ENCODE data around the gene GALR3.

GALR3 gene

DNA sequence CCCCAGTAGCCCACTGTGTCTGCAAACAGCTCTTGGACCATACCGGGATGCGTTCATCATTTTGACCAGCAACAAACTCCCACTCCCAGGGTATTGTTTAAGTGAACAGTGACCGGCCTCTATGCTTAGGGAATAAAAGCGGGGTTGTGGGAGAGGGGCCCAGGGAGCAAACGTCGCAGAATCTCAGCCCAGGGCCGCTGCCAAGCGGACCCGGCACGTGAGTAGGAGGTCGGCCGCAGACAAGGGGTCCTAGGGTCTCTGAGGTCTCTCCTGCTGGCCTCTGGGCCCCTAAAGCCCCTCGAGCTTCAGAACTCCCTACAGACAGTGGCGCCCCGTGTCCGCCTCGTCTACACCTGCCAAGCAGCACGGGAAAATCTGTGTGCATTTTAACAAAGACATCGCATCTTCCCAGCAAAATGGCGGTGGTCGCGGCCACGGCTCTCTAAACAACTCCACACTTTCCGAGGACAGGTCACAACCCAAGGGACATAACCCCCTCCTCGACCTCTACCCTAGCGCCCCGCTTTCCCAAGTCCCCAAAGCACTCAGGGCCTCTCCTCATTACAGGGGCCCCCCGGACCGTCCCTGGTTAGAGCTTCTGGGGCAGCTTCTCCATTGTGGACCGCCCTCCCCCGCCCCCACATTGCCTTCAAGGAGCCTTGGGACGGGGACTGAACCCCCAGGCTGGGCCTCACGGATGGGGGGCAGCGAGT lies 19.4 kb upstream of the GALR3 start:
- DNase-seq = no peak

DNA sequence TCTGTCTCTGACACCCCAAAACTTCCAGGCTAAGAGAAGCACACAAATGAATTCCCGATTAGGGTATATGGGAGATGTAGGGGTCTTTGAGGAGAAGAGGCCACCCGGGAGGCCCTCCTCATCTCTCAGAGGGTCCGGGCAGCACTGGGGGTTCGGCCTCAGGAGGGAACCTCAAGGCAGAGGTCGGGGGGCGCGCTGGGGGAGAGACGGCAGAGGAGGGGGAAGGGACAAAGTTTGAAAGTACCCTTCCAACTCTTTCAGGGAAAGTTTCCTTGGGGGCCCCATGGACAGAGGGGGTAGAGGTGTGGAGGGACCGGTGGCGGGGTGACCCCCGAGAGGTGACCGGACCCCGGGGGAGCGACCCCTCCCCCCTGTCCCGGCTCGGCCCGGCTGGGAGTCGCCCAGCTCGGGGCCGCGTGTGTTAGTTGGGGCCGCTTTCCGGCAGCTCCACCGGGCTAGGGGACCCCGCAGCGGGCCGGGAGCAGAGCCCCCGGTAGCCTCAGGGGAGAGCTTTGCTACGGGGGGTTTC lies 18.8 kb upstream of the GALR3 start:
- no peak for DNase-seq

DNA sequence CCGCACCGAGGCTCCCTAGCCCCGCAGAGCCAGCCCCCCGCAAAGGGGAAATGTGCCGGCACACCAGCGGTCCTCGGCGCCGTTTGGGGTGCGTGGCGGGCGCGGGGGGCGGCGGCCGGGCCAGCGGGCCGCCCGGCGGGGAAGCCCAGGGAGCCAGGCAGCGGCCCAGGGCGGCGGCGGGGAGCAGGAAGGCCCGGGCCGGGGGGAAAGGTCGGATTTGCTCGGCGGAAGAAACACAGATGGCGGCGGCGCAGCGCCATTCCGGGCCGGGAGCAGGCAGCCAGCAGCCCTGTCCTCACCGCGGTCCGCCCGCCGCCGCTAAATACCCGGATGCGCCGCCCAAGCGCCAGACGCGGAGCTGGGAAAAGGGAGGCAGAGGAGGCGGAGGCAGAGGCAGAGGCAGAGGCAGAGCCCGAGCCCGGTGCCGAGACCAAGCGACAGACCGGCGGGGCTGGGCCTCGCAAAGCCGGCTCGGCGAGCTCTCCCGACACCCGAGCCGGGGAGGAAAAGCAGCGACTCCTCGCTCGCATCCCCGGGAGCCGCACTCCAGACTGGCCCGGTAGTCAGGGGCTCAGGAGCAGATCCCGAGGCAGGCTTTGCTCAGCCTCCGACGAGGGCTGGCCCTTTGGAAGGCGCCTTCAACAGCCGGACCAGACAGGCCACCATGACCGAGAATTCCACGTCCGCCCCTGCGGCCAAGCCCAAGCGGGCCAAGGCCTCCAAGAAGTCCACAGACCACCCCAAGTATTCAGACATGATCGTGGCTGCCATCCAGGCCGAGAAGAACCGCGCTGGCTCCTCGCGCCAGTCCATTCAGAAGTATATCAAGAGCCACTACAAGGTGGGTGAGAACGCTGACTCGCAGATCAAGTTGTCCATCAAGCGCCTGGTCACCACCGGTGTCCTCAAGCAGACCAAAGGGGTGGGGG lies 18.0 kb upstream of the GALR3 start:
- DNase-seq = peak; percentile 75

DNA sequence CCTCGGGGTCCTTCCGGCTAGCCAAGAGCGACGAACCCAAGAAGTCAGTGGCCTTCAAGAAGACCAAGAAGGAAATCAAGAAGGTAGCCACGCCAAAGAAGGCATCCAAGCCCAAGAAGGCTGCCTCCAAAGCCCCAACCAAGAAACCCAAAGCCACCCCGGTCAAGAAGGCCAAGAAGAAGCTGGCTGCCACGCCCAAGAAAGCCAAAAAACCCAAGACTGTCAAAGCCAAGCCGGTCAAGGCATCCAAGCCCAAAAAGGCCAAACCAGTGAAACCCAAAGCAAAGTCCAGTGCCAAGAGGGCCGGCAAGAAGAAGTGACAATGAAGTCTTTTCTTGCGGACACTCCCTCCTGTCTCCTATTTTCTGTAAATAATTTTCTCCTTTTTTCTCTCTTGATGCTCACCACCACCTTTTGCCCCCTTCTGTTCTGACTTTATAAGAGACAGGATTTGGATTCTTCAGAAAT lies 17.3 kb upstream of the GALR3 start:
- no peak for DNase-seq

DNA sequence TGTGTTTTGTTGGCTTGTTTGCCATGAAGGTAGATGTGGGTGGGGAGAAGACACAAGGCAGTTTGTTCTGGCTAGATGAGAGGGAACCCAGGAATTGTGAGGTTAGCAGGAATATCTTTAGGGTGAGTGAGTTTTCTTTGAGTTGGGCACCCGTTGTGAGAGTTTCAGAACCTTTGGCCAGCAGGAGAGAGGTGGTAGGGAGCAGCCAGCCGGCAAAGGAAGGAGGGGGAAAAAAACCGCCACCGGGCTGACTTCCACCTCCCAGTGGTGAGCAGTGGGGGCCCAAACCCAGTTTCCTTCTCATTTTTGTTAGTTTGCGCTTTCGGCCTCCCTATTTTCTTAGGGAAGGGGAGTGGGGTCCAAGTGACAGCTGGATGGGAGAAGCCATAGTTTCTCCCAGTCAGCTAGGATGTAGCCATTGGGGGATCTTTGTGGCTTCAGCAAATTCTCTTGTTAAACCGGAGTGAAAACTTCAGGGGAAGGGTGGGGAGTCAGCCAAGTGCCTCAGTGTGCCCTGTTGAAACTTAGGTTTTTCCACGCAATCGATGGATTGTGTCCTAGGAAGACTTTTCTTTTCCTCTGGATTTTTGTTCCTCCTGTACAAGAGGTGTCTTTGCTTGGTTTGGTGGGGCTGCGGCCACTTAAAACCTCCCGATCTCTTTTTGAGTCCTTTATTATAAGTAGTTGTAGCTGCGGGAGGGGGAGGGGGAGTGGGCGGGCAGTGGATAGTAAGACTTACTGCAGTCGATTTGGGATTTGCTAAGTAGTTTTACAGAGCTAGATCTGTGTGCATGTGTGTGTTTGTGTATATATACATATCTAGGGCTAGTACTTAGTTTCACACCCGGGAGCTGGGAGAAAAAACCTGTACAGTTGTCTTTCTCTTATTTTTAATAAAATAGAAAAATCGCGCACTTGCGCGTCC lies 16.5 kb upstream of the GALR3 start:
- DNase-seq = no peak

DNA sequence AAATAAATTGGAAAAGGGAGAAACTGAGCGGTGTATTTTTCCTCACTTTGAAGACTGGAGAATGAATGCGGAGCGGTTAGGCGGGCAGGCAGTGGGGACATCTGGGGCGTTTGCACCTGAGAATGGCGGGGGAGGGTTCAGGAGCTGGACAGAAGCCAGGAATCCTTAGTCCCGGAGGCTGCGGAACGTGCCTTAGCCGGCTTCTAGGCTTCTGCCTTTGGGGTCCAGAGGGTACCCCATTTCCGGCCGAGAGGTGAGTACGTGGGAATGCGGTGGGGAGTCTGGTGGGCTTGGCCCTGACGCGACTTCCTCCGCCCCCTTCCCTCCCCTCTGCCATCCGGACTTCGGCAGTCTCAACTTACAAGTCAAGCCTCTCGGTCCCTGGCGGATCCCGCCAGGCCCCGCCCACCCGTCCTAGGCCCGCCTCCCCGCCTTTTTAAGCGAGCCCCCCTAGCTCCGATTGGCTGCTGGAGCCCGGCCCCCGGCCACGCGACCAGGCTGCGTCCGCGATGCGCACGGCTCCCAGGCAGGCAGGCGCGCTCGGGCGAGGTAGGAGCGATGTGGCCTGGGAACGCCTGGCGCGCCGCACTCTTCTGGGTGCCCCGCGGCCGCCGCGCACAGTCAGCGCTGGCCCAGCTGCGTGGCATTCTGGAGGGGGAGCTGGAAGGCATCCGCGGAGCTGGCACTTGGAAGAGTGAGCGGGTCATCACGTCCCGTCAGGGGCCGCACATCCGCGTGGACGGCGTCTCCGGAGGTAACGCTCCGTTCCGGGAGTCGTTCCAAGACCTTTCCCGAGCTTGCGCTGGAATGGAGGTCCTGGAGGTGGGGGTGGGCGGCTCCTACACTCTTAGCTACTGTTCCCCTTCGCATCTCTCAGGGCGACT lies 15.5 kb upstream of the GALR3 start, which contains the start of gene GCAT:
Gene GCAT, plus strand, starts transcription at position 525 of the 884 bp plus-strand sequence. Its CDS starts 34 bp downstream, at position 559.
- peak; percentile 89 for DNase-seq

DNA sequence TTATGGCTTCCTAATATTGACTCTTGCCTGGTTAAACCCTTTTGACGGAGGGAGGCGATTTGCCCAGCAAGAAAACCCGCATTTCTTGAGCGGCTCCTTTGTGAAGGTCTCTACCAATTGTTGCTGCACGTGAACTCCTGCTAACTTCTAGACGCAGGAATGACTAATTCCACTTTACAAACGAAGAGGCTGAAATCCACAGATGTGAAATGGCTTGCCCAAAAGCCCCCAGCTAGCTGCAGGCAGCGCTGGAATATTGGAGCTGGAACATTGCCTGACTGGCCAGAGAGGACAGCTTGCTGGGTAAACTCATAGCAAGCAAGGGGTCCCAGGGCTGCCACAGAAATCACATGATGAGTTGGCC lies 14.9 kb upstream of the GALR3 start:
- no peak for DNase-seq

DNA sequence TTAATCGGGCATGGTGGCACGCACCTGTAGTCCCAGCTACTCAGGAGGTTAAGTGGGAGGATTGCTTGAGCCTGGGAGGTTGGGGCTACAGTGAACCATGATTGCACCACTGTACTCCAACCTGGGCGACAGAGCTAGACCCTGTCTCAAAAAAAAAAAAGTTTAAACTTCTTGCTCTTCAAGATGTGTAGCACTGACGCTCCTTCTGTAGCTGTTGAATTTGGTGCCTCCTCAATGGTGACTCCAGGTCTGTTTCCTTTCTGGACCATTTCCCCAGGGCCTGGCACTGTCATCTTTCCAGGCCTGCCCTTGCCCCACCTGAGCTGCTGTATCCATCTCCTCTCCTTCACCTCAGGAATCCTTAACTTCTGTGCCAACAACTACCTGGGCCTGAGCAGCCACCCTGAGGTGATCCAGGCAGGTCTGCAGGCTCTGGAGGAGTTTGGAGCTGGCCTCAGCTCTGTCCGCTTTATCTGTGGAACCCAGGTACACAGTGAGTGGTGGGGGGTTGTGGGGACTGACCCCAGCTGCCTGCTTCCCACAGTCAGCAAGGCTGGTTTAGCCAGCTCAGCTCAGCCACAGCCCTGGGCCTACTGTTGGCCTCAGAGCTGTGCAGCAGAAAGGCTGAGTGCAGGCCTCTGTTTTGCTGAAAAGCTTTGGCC lies 13.4 kb upstream of the GALR3 start:
- no peak for DNase-seq

DNA sequence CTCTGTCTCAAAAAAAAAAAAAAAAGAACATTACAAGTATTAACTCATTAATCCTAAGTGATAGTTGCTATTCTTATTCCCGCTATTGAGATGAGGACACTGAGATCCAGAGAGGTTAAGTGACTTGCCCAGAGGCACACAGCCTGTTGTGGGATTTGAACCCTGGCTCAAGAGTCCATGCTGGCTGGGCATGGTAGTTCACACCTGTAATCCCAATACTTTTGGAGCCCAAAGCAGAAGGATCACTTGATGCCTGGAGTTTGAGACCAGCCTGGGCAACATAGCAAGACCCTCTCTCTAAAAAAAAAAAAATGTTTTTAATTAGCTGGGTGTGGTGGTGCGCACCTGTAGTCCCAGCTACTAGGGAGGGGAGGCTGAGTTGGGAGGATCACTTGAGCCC lies 11.3 kb upstream of the GALR3 start:
- DNase-seq = no peak

DNA sequence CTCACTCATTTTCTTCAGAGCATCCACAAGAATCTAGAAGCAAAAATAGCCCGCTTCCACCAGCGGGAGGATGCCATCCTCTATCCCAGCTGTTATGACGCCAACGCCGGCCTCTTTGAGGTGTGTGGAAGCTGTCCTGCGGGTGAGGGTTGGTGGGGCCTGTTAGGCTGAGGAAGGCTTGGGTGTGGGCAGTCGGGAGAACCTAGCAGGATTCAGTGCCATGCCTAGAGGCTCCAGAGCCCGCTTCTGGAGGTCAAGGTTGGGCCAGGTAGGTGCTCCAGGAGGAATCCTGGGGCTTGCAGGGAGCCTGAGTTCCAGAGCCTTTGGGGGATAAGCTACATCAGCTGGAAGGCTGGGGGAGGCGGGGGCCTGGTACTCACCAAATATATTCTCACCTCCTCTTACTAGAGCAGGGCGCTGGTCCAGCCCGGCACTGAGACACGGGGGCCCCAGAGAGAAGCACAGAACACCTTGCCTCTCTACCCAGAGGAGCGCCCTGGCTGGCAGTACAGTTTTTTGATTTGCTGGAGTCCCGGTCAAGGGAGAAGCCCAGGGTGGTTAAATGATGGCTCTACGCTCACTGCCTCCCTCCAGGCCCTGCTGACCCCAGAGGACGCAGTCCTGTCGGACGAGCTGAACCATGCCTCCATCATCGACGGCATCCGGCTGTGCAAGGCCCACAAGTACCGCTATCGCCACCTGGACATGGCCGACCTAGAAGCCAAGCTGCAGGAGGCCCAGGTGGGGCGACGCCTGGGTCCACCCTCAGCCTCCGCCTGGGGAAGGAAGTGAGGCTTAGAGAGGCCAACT lies 10.1 kb upstream of the GALR3 start:
- DNase-seq = no peak

DNA sequence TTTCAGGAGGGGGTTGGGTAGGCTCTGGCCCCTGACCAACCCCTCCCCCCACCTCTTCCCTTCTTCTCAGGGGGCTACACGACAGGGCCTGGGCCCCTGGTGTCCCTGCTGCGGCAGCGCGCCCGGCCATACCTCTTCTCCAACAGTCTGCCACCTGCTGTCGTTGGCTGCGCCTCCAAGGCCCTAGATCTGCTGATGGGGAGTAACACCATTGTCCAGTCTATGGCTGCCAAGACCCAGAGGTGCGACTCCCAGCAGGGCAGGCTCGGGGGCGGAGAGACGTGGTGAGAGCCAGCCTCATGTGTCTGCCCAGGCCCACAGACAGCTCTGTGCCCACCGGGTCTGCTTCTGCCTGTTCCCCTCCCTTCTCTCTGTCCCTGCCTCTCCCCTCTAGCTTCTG lies 7.6 kb upstream of the GALR3 start:
- no peak for DNase-seq

DNA sequence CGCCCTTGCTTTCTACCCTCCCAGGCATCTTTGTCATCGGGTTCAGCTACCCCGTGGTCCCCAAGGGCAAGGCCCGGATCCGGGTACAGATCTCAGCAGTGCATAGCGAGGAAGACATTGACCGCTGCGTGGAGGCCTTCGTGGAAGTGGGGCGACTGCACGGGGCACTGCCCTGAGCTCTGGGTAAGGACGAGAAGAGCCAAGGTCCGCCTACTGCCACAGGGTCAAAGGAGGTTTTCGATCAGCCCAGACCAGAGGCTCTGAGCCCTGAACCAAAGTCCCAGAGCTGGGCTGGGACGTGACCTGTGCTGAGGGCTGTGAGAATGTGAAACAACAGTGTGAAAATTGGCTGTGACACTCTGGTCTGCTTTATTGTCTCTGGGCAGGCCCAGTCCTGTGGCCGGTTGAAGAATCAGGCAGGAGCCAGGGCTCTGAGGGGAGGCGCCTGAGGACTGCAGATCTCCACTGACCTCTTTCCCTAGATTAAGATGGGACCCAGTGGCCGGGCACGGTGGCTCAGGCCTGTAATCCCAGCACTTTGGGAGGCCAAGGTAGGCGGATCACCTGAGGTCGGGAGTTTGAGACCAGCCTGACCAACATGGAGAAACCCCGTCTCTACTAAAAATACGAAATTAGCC lies 6.5 kb upstream of the GALR3 start:
- no peak for DNase-seq

DNA sequence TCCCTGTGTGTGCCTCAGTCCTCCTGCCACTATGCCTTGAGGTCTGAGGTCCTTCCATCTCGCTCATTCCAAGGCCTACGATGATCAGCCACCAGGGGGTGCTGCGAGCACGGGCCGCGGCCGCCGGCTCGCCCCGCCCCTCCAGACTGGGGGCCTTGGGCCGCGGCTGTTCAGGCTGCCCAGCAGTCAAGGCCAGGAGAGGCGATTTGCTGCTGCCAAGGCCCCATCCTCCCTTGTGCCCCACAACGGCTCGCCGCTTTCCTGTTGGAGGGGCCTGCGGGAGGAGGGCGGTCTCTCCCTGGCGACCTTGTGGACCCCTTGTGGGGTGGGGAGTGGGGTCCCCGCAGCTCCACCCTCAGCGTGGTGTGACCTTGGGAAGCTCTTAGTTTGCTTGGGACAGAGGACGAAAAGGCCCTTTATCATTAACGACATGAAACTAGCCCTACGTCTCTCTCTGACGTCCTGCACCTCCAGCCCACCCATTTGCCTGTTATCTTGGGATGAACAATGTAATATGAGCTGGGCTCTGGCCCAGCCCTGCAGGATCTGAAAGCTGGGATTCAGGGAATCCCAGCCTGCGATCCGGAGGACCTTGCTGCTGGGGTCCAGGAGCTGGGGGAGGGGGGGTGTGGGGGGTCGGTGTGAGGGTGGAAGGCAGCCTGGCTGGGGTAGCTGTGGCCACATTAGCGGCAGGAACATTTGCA lies 5.3 kb upstream of the GALR3 start:
- peak; percentile 84 for DNase-seq

DNA sequence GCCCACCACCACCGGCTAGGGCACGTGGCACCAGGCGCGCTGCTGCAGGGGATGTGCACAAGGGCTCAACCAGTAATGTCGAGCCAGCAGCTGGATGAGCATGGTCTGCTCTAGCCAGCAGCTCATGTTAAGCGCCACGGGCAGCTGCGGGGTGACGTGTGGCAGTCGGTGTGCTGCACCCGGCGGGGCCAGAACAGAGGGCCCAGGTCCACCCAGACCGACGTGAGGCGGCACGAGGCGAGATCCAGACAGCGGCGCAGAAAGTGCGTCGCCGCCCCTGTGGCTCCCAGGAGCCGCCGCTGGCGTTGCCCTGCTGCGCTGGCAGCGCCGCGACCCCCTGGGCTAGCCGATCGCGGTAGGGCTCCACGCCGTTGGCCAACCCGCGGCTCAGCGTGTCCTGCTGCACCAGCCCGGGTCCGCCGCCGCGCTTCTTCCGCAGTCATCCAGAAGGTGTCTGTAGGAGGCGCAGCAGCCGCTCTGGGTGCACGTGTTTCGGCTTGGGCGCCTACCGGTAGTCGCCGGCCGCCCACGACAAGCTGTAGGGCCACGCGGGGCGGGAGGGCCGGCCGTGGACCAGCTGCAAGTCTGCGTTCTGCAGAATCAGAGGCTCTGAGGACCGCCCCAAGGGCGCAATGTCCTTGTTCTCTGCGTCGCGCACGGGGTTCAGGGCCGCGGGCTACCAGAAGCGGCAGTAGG lies 4.6 kb upstream of the GALR3 start:
- DNase-seq = peak; percentile 65

DNA sequence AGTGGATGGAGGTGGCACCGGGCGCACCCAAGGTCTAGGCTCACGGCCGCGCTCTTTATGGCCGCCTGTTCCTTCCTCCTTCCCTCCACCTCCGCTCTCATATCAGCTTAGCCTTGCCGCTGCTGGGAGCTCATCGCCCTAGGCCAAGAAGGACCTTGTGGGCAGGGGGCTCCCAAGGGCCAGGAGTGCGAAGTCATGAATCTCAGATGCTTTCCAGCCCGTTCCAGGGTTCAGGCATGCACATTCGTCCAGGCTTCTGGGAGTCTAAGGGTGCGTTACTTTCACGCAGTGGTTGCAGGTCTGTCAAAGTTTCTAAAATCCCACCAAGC lies 4.1 kb upstream of the GALR3 start:
- no peak for DNase-seq

DNA sequence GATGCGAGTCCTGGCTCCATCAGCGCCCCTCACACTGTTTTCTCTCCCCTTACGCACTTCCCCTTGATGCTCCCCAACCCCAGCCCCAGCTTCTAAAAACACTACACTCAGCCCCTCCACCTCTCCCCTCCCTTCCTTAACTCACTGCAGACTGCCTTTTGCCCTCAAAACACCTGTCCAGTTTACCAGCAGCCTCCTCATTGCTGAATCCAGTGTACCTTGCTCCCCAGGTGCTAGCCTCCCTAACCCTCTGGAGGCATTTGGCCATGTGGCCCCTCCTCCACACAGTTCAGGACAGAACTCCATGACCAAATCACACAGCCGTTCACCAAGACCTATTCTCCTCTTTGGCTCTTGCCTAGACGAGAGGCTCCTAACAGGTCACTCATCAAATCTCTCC lies 2.8 kb upstream of the GALR3 start:
- DNase-seq = no peak

DNA sequence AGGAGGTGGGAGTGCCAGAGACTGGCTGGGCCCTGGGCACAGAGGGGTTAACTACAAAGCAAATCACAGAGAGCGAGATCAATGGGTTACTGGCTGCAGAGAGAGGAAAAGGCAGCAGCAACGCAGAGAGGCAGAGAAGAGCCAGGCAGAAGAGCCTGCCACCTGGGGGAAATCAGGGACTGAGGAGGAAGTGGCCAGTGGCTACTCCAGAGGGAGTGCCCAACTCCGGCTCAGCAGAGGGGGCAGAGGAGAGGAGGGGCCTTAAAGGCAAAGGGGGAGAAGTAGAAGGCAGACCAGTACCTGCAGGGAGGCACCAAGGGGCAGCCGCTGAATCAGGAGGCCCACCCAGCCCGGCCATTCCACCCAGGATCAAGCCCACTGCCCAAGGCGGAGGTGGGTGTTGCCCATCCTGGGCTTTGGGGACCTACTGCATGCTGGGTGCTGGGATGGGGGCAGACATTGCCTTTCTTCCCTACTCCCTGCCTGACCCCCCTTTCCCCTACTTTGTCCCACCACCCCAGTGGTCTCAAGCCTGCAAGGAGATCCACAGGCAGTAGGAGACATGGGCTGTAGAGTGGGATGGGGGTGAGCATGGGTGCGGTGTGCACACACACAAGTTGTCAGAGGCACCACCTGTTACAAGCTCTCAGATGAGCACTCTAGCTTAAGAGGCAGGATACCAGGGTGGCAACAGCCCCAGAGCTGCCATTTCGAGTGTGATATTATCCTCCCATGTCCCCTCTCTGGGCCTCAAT lies 926 bp upstream of the GALR3 start:
- DNase-seq = no peak

Data from stimulated activated CD4-positive, alpha-beta T cell treated with anti-CD3 and anti-CD28 coated beads, Interleukin-4, amount 100 ng/mL, for 24 hours (primary cell).